HepG2 (cell line): ENCODE measurements around the gene XRCC5. TPM values are rescaled to one million over a fixed set of nuclear protein-coding genes. Genes with fewer than 3 reads are reported as not detected.
A peak's percentile ranks its signal among the peaks of the same experiment; 100 is the strongest.

Experiments used
- ATAC-seq: fragments of 200-7000 bp; cut with Tn5 transposase; 3 replicates; pipeline ENCODE4 v1.9.1; 2020; ENCODE audit warnings: mild to moderate bottlenecking, moderate library complexity
- BruUV-seq: library from RNA; stranded (reverse); fragments of 400-500 nt; replicated peaks from 2 replicates; lab custom pipeline; 2021; lab: Mats Ljungman, UMichigan
- CTCF ChIA-PET: fragments of 300-600 bp; formaldehyde crosslinking; extraction: SDS; loops from one replicate; lab custom pipeline; 2021; ENCODE audit warnings: low total read pairs, inconsistent platforms, low intra/inter-chr PET ratio; lab: Yijun Ruan, JAX
- POLR2A ChIA-PET: fragments of 350-600 bp; sonication (Branson Sonifier 250); formaldehyde crosslinking; loops from one replicate; lab custom pipeline; 2020; ENCODE audit warnings: antibody characterized with exemption, inconsistent platforms; lab: Yijun Ruan, JAX
- DNase-seq: peaks from one replicate; pipeline ENCODE4 v3.0.0-alpha.2; 2015; ENCODE audit warnings: low spot score
- FAIRE-seq: peaks from 3 replicates; lab custom pipeline; 2011; peaks lifted over from hg19 to GRCh38; lab: Jason Lieb, UNC
- H2AFZ ChIP-seq: one replicate; pipeline ENCODE4 v1.6.1; 2011; ENCODE audit warnings: low read length, inconsistent platforms
- H3K27ac ChIP-seq: fragments of 300-600 bp; 3 replicates; pipeline ENCODE4 v1.8.0; 2011; ENCODE audit warnings: mixed run types, mild to moderate bottlenecking, mixed read lengths, low read length, inconsistent platforms; ENCODE audit not compliant: insufficient read depth; ENCODE audit errors: extremely low read length
- H3K27me3 ChIP-seq, 2 experiments: fragments of 200-600 bp in 1 of 2; 2 replicates in 1 of 2; 3 replicates in 1 of 2; pipeline versions ENCODE4 v1.6.0 to v1.8.0; 2011; ENCODE audit warnings: low read length in 2 of 2, mild to moderate bottlenecking in 2 of 2, moderate library complexity in 2 of 2, inconsistent platforms in 1 of 2; ENCODE audit not compliant: insufficient read depth in 2 of 2, control insufficient read depth in 1 of 2
- H3K36me3 ChIP-seq, 2 experiments: fragments of 200-600 bp in 1 of 2; replicated peaks in 1 of 2; 2 replicates in 1 of 2; 3 replicates in 1 of 2; pipeline versions ENCODE4 v1.5.1 to v1.8.0; 2011; ENCODE audit warnings: low read length in 2 of 2, inconsistent platforms in 1 of 2; ENCODE audit not compliant: insufficient read depth in 2 of 2, control insufficient read depth in 1 of 2
- H3K4me1 ChIP-seq: 2 replicates; pipeline ENCODE4 v1.5.1; 2012; ENCODE audit warnings: low read length, inconsistent platforms; ENCODE audit not compliant: insufficient read depth
- H3K4me2 ChIP-seq: 2 replicates; pipeline ENCODE4 v1.6.0; 2011; ENCODE audit warnings: low read depth, low read length, inconsistent platforms
- H3K4me3 ChIP-seq, 3 experiments: fragments of 200-600 bp in 1 of 3; sonication (generic), shearing (Covaris generic) in 1 of 3; replicated peaks in 1 of 3; 2 replicates each; pipeline ENCODE4 v1.5.1; 2011 to 2016; ENCODE audit warnings: low read length in 3 of 3, inconsistent platforms in 2 of 3, low read depth in 2 of 3, mild to moderate bottlenecking in 2 of 3, control low read depth in 1 of 3, mixed read lengths in 1 of 3; ENCODE audit not compliant: insufficient read depth in 1 of 3
- H3K79me2 ChIP-seq: one replicate; pipeline ENCODE4 v1.6.1; 2011; ENCODE audit warnings: low read length, inconsistent platforms; ENCODE audit not compliant: insufficient read depth
- H3K9ac ChIP-seq: 2 replicates; pipeline ENCODE4 v1.6.0; 2011; ENCODE audit warnings: mild to moderate bottlenecking, low read depth, low read length, inconsistent platforms; ENCODE audit not compliant: insufficient read depth
- H3K9me3 ChIP-seq: 2 replicates; pipeline ENCODE4 v1.5.1; 2012; ENCODE audit warnings: mild to moderate bottlenecking, low read length
- H4K20me1 ChIP-seq: 2 replicates; pipeline ENCODE4 v1.6.0; 2011; ENCODE audit warnings: inconsistent platforms, mild to moderate bottlenecking, low read length, moderate library complexity; ENCODE audit not compliant: insufficient read depth
- CTCF ChIP-seq: sonication (generic); formaldehyde crosslinking; IDR thresholded peaks from 2 replicates; pipeline ENCODE4 v1.5.0; 2020; ENCODE audit warnings: mild to moderate bottlenecking, missing genetic modification reagents, moderate library complexity
- HNF4G ChIP-seq, 2 experiments: sonication (generic) in 1 of 2; formaldehyde crosslinking in 1 of 2; IDR thresholded peaks; 2 replicates each; pipeline versions ENCODE4 v1.4.0 to v1.6.1; 2011 to 2020; ENCODE audit warnings: borderline replicate concordance in 2 of 2, low read depth in 2 of 2, mild to moderate bottlenecking in 2 of 2, low read length in 1 of 2, missing genetic modification reagents in 1 of 2, moderate library complexity in 1 of 2
- KDM4B ChIP-seq: sonication (generic); formaldehyde crosslinking; IDR thresholded peaks from 2 replicates; pipeline ENCODE4 v1.4.0; 2020; ENCODE audit warnings: missing genetic modification reagents
- NCOA2 ChIP-seq: sonication (generic); formaldehyde crosslinking; IDR thresholded peaks from 2 replicates; pipeline ENCODE4 v1.8.0; 2022; ENCODE audit warnings: inconsistent platforms
- NR2C2 ChIP-seq: sonication (generic); formaldehyde crosslinking; IDR thresholded peaks from 2 replicates; pipeline ENCODE4 v1.4.0; 2020; ENCODE audit warnings: missing genetic modification reagents, mild to moderate bottlenecking, moderate library complexity, borderline replicate concordance
- POLR2G ChIP-seq: fragments of 200-400 bp; formaldehyde crosslinking; IDR thresholded peaks from 2 replicates; pipeline ENCODE4 v1.6.1; 2018; ENCODE audit warnings: mild to moderate bottlenecking, low read depth, low read length, moderate library complexity
- STAG1 ChIP-seq: sonication (generic); formaldehyde crosslinking; IDR thresholded peaks from 2 replicates; pipeline ENCODE4 v1.4.0; 2020; ENCODE audit warnings: missing genetic modification reagents
- WGBS: methylation state at CpG from one replicate; pipeline ENCODE4 v1.1.6; 2017; ENCODE audit warnings: low lambda C conversion rate; 5-methylcytosine and 5-hydroxymethylcytosine counted together
- in situ Hi-C: cut with HindIII; loops from 2 replicates; pipeline ENCODE4 v1.10.0; 2017; ENCODE audit warnings: low pct_unique_long_range_greater_than_20kb; ENCODE audit not compliant: extremely low pct_ligation_motif_present
- intact Hi-C: fragments of 100-400 bp; cut with micrococcal nuclease; formaldehyde crosslinking; loops from one replicate; pipeline ENCODE4 v1.10.0; 2022; ENCODE audit not compliant: unreplicated experiment
- polyA plus RNA-seq, 8 experiments: library from polyadenylated mRNA; depleted of rRNA in 3 of 8; stranded (reverse) in 7 of 8; unstranded in 1 of 8; fragments of >200 nt; fragmentation: Illumina TruSeq in 4 of 8; extraction: Trizol in 4 of 8; gene quantifications; 2 replicates each; pipeline versions ENCODE4 v1.2.1 to v1.2.3, GENCODE V29; 2011 to 2016; ENCODE audit warnings: low read depth in 4 of 8, missing spikeins in 1 of 8, mixed read lengths in 1 of 8; ENCODE audit not compliant: insufficient read depth in 1 of 8
- total RNA-seq, 5 experiments: library from RNA; depleted of rRNA; stranded (reverse); fragments of >200 nt; fragmentation: Illumina TruSeq; extraction: Trizol; gene quantifications; 2 replicates each; pipeline ENCODE4 v1.2.3, GENCODE V29; 2016; ENCODE audit warnings: low read depth in 1 of 5

The XRCC5 gene
- total and polyA plus RNA-seq, 2 of the 13 experiments (the other 11 are each of a cell fraction or from before 2014, with no cell fraction given) = 264 to 454 TPM

GRCh38 chr2:216215658-216216390, 106.7 kb downstream of the XRCC5 start:
- in situ Hi-C loops (no loop called here), intact Hi-C loops (no loop called here)
- Histone ChIP-seq H3K79me2 (no peaks in the 10 kb centered on the region), H3K9me3 (no peaks in the 10 kb centered on the region), H3K4me1 (no peaks in the 10 kb centered on the region), H2AFZ (no peak overlapping the region), H3K36me3 (0 out of 5 replicates have a peak, but pooled peaks cover 0 to 2% of the 10 kb centered on the region in 2 experiments), H3K27me3 (no peaks in the 10 kb centered on the region), H3K27ac (no peak overlapping the region), H3K4me2 (no peak overlapping the region), H3K9ac (no peak overlapping the region), H3K4me3 (no peak overlapping the region), H4K20me1 (no peaks in the 10 kb centered on the region)
- DNase-seq = peak; percentile 59
- ChIA-PET POLR2A (no interaction called here), CTCF (no interaction called here)
- peak; percentile 87 for ATAC-seq
- peak; percentile 66 for FAIRE-seq
- BruUV-seq = no TSS peak
- WGBS = 89% methylated on average over 4 of the region's 4 CpGs
- TF ChIP-seq KDM4B (CRISPR knock-in tag) (no peak), HNF4G (IDR thresholded peaks at IDR 0.05; ENCODE audit: borderline replicate concordance, low read depth, low read length) (no peak), HNF4G (CRISPR knock-in tag; IDR thresholded peaks at IDR 0.05; ENCODE audit: borderline replicate concordance, low read depth) (no peak), NCOA2 (no peak), STAG1 (CRISPR knock-in tag) (peak; percentile 48), CTCF (CRISPR knock-in tag) (peak; percentile 30; the same call in 1 of the 2 replicates), POLR2G (0 out of 2 replicates have a peak, but pooled peaks have one; percentile 34), NR2C2 (CRISPR knock-in tag) (no peak)
